Bronchial epithelial cell (primary cell): Measurements from ENCODE around the gene VWF. TPM values are rescaled to one million over a fixed set of nuclear protein-coding genes. Genes with fewer than 3 reads are reported as not detected.
A peak's percentile ranks its signal among the peaks of the same experiment; 100 is the strongest.

Experiments used
- DNase-seq: peaks from one replicate; pipeline ENCODE4 v3.0.0-alpha.2; 2010; ENCODE audit warnings: low read depth
- FAIRE-seq: peaks from 2 replicates; lab custom pipeline; 2011; peaks lifted over from hg19 to GRCh38; lab: Jason Lieb, UNC
- H3K27me3 ChIP-seq: 2 replicates; pipeline ENCODE4 v1.5.1; 2011; ENCODE audit warnings: low read length; ENCODE audit not compliant: control insufficient read depth, insufficient read depth
- H3K36me3 ChIP-seq: 2 replicates; pipeline ENCODE4 v1.5.1; 2011; ENCODE audit warnings: low read length; ENCODE audit not compliant: control insufficient read depth, insufficient read depth
- H3K4me3 ChIP-seq: 2 replicates; pipeline ENCODE4 v1.5.1; 2011; ENCODE audit warnings: mild to moderate bottlenecking, low read depth, low read length, control low read depth
- CTCF ChIP-seq: IDR thresholded peaks from 2 replicates; pipeline ENCODE4 v1.5.1; 2011; ENCODE audit warnings: mild to moderate bottlenecking, moderate library complexity, low read length, control low read depth, inconsistent platforms; ENCODE audit not compliant: insufficient read depth, severe bottlenecking
- total RNA-seq: library from RNA; depleted of rRNA; stranded (reverse); fragments of >200 nt; gene quantifications from 2 replicates; pipeline ENCODE4 v1.2.1, GENCODE V29; 2014

Gene VWF
- total RNA-seq, 1 donor from 2014 or later: 0.26 TPM

- Histone ChIP-seq H3K36me3 (no peaks in the 10 kb centered on the region), H3K4me3 (no peak overlapping the region), H3K27me3 (no peaks in the 10 kb centered on the region)
- TF ChIP-seq CTCF: no peak
- peak; percentile 79 for FAIRE-seq
- no peak for DNase-seq
Measured at GRCh38 chr12:6065863-6066199, 58.6 kb downstream of the VWF start.

- no peak for FAIRE-seq
- Histone ChIP-seq H3K27me3 (no peaks in the 10 kb centered on the region), H3K4me3 (no peak overlapping the region), H3K36me3 (no peaks in the 10 kb centered on the region)
- no peak for TF ChIP-seq CTCF
- DNase-seq: no peak
Measured at GRCh38 chr12:6065131-6065862, 59.2 kb downstream of the VWF start.

- Histone ChIP-seq H3K4me3 (no peak overlapping the region), H3K36me3 (no peaks in the 10 kb centered on the region), H3K27me3 (no peaks in the 10 kb centered on the region)
- DNase-seq: no peak
- FAIRE-seq: peak; percentile 88
- TF ChIP-seq CTCF: peak; percentile 98
Measured at GRCh38 chr12:6062757-6063735, 61.4 kb downstream of the VWF start.

GRCh38 chr12:6062395-6062756, 62.1 kb downstream of the VWF start:
- DNase-seq: no peak
- Histone ChIP-seq H3K27me3 (no peaks in the 10 kb centered on the region), H3K36me3 (no peaks in the 10 kb centered on the region), H3K4me3 (no peak overlapping the region)
- FAIRE-seq: no peak
- TF ChIP-seq CTCF: no peak

GRCh38 chr12:6061660-6062059, 62.8 kb downstream of the VWF start:
- Histone ChIP-seq H3K4me3 (no peak overlapping the region), H3K36me3 (no peaks in the 10 kb centered on the region), H3K27me3 (no peaks in the 10 kb centered on the region)
- FAIRE-seq (no peak), DNase-seq (no peak)
- TF ChIP-seq CTCF: no peak
